Activated CD8-positive, alpha-beta T cell treated with anti-CD3 and anti-CD28 coated beads for 36 hours (primary cell): Measurements from ENCODE around the gene ATP6V0E2. TPM values are rescaled to one million over a fixed set of nuclear protein-coding genes. Genes with fewer than 3 reads are reported as not detected.

Experiments used
- ATAC-seq: fragments of 200-7000 bp; cut with Tn5 transposase; one replicate; pipeline ENCODE4 v1.10.0; 2021; ENCODE audit warnings: mild to moderate bottlenecking, moderate library complexity
- CTCF ChIA-PET: fragments of 350-600 bp; sonication (Branson Sonifier 250); formaldehyde crosslinking; loops from one replicate; lab custom pipeline; 2021; ENCODE audit warnings: antibody characterized with exemption; lab: Charles Lee
- POLR2A ChIA-PET: fragments of 350-600 bp; sonication (Branson Sonifier 250); formaldehyde crosslinking; loops from one replicate; lab custom pipeline; 2021; ENCODE audit warnings: antibody characterized with exemption; lab: Charles Lee
- DNase-seq: peaks from one replicate; pipeline ENCODE4 v3.0.0-alpha.2; 2020
- H3K27ac Mint-ChIP-seq: one replicate; pipeline ENCODE4 v1.8.0; 2021; ENCODE audit warnings: mild to moderate bottlenecking, mixed read lengths
- H3K27me3 Mint-ChIP-seq: one replicate; pipeline ENCODE4 v1.8.0; 2021; ENCODE audit warnings: mixed read lengths
- H3K36me3 Mint-ChIP-seq: one replicate; pipeline ENCODE4 v1.8.0; 2021; ENCODE audit warnings: low read depth, mixed read lengths
- H3K4me1 Mint-ChIP-seq: one replicate; pipeline ENCODE4 v1.8.0; 2021; ENCODE audit warnings: low read depth, mixed read lengths
- H3K4me3 Mint-ChIP-seq: one replicate; pipeline ENCODE4 v1.8.0; 2021; ENCODE audit warnings: mild to moderate bottlenecking, moderate library complexity, mixed read lengths
- H3K9me3 Mint-ChIP-seq: one replicate; pipeline ENCODE4 v1.8.0; 2021; ENCODE audit warnings: mixed read lengths
- intact Hi-C: fragments of 100-400 bp; cut with micrococcal nuclease; formaldehyde crosslinking; loops from one replicate; pipeline ENCODE4 v1.10.0; 2022
- total RNA-seq, 2 experiments: library from RNA; stranded (reverse); gene quantifications; one replicate each; pipeline ENCODE4 v1.2.3, GENCODE V29; 2021
- TF ChIP-seq, protein P1 (sequence below): fragments of 200-600 bp; IDR thresholded peaks from one replicate; pipeline ENCODE4 v1.8.0; 2022; ENCODE audit warnings: antibody characterized with exemption, mild to moderate bottlenecking

ATP6V0E2 gene
- total RNA-seq, 2 experiments from 2014 or later = 46.3 to 46.7 TPM

- intact Hi-C loops = no loop called here
- TF ChIP-seq, protein P1, sequence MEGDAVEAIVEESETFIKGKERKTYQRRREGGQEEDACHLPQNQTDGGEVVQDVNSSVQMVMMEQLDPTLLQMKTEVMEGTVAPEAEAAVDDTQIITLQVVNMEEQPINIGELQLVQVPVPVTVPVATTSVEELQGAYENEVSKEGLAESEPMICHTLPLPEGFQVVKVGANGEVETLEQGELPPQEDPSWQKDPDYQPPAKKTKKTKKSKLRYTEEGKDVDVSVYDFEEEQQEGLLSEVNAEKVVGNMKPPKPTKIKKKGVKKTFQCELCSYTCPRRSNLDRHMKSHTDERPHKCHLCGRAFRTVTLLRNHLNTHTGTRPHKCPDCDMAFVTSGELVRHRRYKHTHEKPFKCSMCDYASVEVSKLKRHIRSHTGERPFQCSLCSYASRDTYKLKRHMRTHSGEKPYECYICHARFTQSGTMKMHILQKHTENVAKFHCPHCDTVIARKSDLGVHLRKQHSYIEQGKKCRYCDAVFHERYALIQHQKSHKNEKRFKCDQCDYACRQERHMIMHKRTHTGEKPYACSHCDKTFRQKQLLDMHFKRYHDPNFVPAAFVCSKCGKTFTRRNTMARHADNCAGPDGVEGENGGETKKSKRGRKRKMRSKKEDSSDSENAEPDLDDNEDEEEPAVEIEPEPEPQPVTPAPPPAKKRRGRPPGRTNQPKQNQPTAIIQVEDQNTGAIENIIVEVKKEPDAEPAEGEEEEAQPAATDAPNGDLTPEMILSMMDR = no peak
- Mint-ChIP-seq H3K9me3 (no peaks in the 10 kb centered on the region), H3K27me3 (no peaks in the 10 kb centered on the region), H3K27ac (no peak overlapping the region), H3K36me3 (peaks cover 8% of the 10 kb centered on the region), H3K4me3 (no peak overlapping the region), H3K4me1 (peaks cover 53% of the 10 kb centered on the region)
- ATAC-seq (no peak), DNase-seq (no peak)
- ChIA-PET POLR2A (interaction anchor here (1.1 to 1.3 kb wide), 2 partner anchors 9 to 23 kb away, joined by 3 to 4 read pairs; no protein-coding TSS in a partner anchor), CTCF (interaction anchor here (0.6 to 4.4 kb wide), 5 partner anchors 9 to 183 kb away, joined by 3 to 28 read pairs (median 10); partner anchors contain the start of gene ZNF862)
These were observed 11.6 kb upstream of the ATP6V0E2 start for GRCh38 chr7:149862156-149862555.

DNA sequence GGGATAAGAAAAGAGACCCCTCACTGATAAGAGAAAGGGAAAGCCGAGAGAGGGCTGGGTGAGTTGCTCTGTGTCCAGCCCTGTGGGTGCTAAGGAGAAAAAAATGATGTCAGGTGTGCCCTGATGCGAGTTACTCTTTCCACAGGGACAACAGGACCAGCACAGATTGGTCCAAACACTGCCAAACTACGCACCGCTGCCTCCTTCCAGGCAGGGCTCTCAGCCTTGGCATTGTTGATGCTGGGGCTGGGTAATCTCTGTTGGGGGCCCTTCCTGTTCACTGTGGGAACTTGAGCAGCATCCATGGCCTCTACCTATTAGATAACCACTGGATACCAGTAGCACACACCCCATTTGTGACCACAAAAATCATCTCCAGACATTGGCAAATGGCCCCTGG, 10.3 kb upstream of the ATP6V0E2 start:
- H3K4me3 Mint-ChIP-seq = no peak overlapping the region
- H3K9me3 Mint-ChIP-seq = no peaks in the 10 kb centered on the region
- H3K27ac Mint-ChIP-seq = peak overlapping the region; percentile 30
- peaks cover 59% of the 10 kb centered on the region for H3K4me1 Mint-ChIP-seq
- DNase-seq (no peak), ATAC-seq (no peak)
- ChIA-PET CTCF (interaction anchor here (2.6 to 4.4 kb wide), 2 partner anchors 7 to 20 kb away, joined by 15 to 28 read pairs; no protein-coding TSS in a partner anchor), POLR2A (interaction anchor here (0.5 kb wide), 1 partner anchor 39 kb away, joined by 3 read pairs; no protein-coding TSS in a partner anchor)
- H3K27me3 Mint-ChIP-seq = no peaks in the 10 kb centered on the region
- intact Hi-C loops = no loop called here
- H3K36me3 Mint-ChIP-seq = peaks cover 16% of the 10 kb centered on the region
- TF ChIP-seq, protein P1 = no peak

DNA sequence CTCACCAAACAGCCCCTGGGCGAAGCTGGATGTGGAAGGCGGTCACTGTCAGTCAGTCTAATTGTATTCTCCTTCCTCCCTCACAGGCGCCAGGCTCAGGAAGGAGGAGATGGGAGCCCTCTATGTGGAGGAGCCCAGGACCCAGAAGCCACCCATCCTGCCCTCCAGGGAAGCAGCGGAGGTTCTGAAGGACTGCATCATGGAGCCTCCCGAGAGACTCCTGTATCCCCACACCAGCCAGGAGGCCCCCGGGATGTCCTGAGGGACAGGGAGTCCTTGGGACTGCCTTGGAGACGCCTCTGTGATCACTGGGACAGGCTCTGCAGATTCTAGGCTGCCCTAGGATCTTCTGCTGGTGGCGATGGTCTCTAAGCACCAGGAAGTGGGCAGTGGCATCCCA, 9.7 kb upstream of the ATP6V0E2 start:
- Mint-ChIP-seq H3K4me1 (peaks cover 65% of the 10 kb centered on the region), H3K4me3 (no peak overlapping the region), H3K27me3 (no peaks in the 10 kb centered on the region), H3K36me3 (peaks cover 19% of the 10 kb centered on the region), H3K9me3 (no peaks in the 10 kb centered on the region), H3K27ac (peak overlapping the region; percentile 74)
- ATAC-seq (no peak), DNase-seq (no peak)
- intact Hi-C loops = no loop called here
- TF ChIP-seq, protein P1 = no peak
- ChIA-PET POLR2A (interaction anchor here (0.5 kb wide), 1 partner anchor 39 kb away, joined by 3 read pairs; no protein-coding TSS in a partner anchor), CTCF (no interaction called here)

GRCh38 chr7:149864751-149865150, 9.0 kb upstream of the ATP6V0E2 start:
- POLR2A ChIA-PET = interaction anchor here (0.7 to 1.3 kb wide), 4 partner anchors 10 to 21 kb away, joined by 3 to 6 read pairs (median 4); no protein-coding TSS in a partner anchor
- H3K4me1 Mint-ChIP-seq = peaks cover 72% of the 10 kb centered on the region
- H3K27ac Mint-ChIP-seq = peak overlapping the region; percentile 95
- H3K4me3 Mint-ChIP-seq = no peak overlapping the region
- no peaks in the 10 kb centered on the region for H3K27me3 Mint-ChIP-seq
- DNase-seq (no peak), ATAC-seq (no peak)
- CTCF ChIA-PET = interaction anchor here (1.2 to 1.3 kb wide), 2 partner anchors 10 to 15 kb away, joined by 3 to 4 read pairs; no protein-coding TSS in a partner anchor
- H3K9me3 Mint-ChIP-seq = no peaks in the 10 kb centered on the region
- intact Hi-C loops = no loop called here
- peaks cover 23% of the 10 kb centered on the region for H3K36me3 Mint-ChIP-seq
- TF ChIP-seq, protein P1 = no peak

GRCh38 chr7:149865437-149865836, 8.3 kb upstream of the ATP6V0E2 start:
- Mint-ChIP-seq H3K4me3 (peak overlapping the region; percentile 43), H3K4me1 (peaks cover 76% of the 10 kb centered on the region), H3K9me3 (no peaks in the 10 kb centered on the region), H3K36me3 (peaks cover 22% of the 10 kb centered on the region), H3K27ac (peak overlapping the region; percentile 95), H3K27me3 (no peaks in the 10 kb centered on the region)
- DNase-seq (peak; percentile 83), ATAC-seq (peak; percentile 77)
- intact Hi-C loops = no loop called here
- ChIA-PET CTCF (interaction anchor here (1.1 to 1.3 kb wide), 3 partner anchors 11 to 18 kb away, joined by 3 to 6 read pairs (median 4); no protein-coding TSS in a partner anchor), POLR2A (interaction anchor here (0.7 to 1.3 kb wide), 6 partner anchors 10 to 1529 kb away, joined by 3 to 6 read pairs (median 4); no protein-coding TSS in a partner anchor)
- TF ChIP-seq, protein P1 = no peak
